Activated CD4-positive, alpha-beta T cell treated with anti-CD3 and anti-CD28 coated beads for 48 hours (primary cell): ENCODE measurements around the gene TOGARAM1.

Experiments
- DNase-seq: peaks from one replicate; pipeline ENCODE4 v3.0.0-alpha.2; 2020

The TOGARAM1 gene

DNA sequence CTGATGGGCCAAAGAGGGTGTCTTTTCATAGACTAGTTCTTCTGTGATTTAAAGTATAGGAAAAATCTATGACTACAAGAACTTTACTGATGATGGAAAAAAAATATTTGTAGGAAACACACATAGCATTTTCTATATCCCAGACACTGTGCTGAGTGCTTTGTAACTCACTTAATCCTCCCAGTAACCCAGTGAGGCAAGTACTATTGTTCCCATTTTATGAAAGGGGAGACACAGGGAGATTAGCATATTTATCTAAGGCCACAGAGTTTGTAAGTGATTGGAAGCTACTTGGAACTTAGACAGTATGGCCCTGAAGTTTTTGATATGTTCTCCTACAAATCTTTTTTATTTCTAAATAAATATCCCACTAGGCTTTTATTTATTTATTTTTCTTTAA, 141.8 kb downstream of the TOGARAM1 start:
- no peak for DNase-seq

DNA sequence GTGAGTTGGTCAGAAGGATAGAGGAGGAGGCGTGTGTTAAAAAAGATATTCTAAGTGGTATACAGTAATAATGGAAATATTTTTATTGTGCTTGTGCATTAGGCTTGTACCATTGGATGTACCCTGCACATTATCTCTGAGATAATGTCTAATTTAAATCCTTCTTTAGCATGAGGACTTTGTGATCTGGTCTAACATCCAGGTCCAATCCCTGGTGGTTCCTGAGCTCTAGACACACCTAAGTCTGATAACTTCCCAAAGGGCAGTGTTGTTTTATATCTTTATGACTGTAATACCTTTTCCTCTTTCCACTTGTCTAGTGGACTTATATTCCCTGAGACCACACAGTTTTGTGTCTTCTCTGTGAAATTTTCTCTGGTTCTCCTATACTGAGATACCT, 142.6 kb downstream of the TOGARAM1 start:
- no peak for DNase-seq

DNA sequence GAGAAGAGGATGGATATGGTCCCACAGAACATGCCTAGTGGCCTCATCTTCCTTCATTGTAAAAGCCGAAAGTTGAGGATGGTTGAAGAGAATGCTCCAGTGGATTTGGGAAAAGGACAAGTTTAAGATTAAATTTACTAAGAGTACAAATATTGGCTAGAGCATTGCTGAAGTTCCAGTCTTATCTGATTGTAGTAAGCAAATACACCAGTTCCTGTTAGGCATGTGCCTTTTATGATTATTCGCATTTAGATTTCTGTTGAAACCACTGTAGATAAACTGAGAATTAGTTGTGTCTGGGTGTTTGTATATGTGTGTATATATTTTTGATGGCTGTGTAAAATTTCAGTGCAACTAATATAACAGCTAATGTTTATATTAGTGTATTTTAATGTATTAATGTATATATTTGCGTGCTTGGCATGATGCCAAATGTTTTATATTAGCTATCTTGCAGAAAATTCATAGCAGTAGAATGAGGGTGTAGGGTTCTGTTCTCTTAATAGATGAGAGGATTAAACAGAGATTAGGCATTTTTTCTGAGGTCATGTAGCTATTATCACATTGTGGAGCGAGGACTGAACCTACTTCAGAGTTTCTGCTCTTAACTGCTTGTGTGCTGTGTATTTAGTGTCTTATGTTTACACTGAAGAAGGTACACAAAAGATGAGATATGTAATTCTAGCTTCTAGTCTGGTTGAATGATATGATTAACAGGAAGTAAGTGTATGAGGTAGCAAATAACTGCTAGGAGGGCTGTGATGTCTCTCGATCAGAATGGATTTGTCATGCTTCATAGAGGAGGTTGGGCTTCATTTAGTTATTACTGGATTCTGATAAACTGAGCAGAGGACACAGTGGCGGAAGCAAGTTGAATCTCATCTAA, 151.1 kb downstream of the TOGARAM1 start:
- DNase-seq: no peak

DNA sequence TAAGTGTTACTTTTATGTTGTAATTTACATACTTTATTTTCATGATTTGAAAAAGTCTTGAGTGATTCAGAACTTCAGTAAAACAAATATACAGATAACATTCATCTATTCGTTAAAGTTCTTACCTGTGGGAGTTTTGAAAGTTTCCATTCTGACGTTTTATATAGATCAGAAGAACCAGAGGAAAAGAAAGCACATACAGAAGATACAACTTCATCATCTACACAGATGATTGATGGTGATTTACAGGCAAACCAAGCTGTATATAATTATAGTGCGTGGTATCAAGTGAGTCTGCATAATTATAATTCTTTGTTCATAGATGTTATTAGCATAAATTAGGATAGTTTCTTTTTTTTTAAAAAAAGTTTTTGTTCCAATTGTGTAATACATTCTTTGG, 152.3 kb downstream of the TOGARAM1 start:
- no peak for DNase-seq

DNA sequence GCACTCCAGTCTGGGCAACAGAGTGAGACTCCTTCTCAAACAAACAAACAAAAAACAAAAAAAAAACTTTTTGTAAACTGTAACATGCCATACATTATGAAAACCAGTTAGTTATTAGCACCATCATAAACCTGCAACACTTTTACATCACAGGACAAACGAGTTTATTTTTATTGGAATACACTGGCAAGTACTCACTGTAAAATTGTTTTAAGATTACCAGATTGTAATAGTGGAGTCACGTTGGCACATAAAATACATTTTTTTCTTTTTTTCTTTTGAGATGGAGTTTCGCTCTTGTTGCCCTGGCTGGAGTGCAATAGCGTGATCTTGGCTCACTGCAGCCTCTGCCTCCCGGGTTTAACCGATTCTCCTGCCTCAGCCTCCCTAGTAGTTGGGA, 156.6 kb downstream of the TOGARAM1 start:
- no peak for DNase-seq

DNA sequence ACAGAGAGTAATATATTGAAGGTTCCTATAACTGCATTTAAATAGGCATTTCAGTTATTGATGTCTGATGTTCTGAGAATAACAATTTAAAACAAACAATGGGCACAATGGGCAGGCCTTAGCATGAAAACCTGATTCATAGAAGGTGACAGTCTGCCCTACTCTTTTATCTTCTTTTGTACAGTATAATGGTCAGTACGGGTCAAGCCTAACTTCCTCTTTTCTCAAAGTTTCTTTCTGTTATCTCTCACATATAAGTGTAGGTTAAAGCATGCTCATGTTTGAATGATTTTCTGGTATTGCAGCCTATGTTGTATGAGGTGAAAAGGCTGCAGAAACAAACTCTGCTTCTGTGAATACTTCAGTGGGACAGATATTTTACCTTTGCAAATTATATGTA, 158.1 kb downstream of the TOGARAM1 start:
- no peak for DNase-seq

DNA sequence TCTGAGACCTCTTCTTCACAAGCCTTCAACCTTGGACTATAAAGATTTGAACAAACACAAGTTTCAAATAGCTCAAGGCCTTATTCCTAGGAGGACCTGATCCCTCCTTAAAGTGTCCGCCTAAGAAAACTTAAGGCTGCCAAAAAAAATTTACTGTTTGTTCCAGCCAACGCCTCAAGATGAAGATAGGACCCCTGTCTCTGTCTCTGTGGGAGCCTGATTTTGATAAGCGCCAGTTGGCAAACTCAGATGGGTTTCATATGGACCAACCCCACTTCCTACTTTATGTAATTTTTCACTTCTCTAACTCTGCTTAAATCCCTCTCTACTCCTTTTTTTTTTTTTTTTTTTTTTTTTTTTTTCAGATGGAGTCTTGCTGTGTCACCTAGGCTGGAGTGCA, 161.3 kb downstream of the TOGARAM1 start:
- DNase-seq: no peak
